Kidney (tissue), 14 donors: Measurements from ENCODE around the gene FOXN3. TPM values are rescaled to one million over a fixed set of nuclear protein-coding genes. Genes with fewer than 3 reads are reported as not detected.

Experiments used
- DNase-seq, 5 donors: peaks; one replicate each; pipeline ENCODE4 v3.0.0-alpha.2; 2013 to 2020
- FAIRE-seq: peaks from 2 replicates; lab custom pipeline; 2012; peaks lifted over from hg19 to GRCh38; lab: Jason Lieb, UNC
- H3K27ac ChIP-seq, 2 donors: one replicate each; pipeline ENCODE4 v1.7.0; 2013; ENCODE audit warnings: low read depth in 2 of 2, low read length in 2 of 2, inconsistent platforms in 1 of 2
- H3K27me3 ChIP-seq: one replicate; pipeline ENCODE4 v1.7.1; 2013; ENCODE audit warnings: low read length, inconsistent platforms; ENCODE audit not compliant: control insufficient read depth, insufficient read depth
- H3K36me3 ChIP-seq, 3 donors: one replicate each; pipeline versions ENCODE4 v1.7.0 to v1.7.1; 2013; ENCODE audit warnings: low read length in 3 of 3, control low read depth in 1 of 3, inconsistent platforms in 1 of 3; ENCODE audit not compliant: insufficient read depth in 3 of 3, control insufficient read depth in 2 of 3
- H3K4me1 ChIP-seq, 3 donors: one replicate each; pipeline versions ENCODE4 v1.7.0 to v1.7.1; 2013; ENCODE audit warnings: low read length in 3 of 3, inconsistent platforms in 1 of 3, low read depth in 1 of 3; ENCODE audit not compliant: control insufficient read depth in 2 of 3, insufficient read depth in 2 of 3
- H3K4me3 ChIP-seq, 3 donors: one replicate each; pipeline versions ENCODE4 v1.7.0 to v1.8.1; 2013; ENCODE audit warnings: low read length in 3 of 3, control low read depth in 1 of 3, inconsistent platforms in 1 of 3
- H3K9ac ChIP-seq, 3 donors: one replicate each; pipeline versions ENCODE4 v1.7.0 to v1.7.1; 2013; ENCODE audit warnings: low read length in 3 of 3, control low read depth in 1 of 3, inconsistent platforms in 1 of 3
- H3K9me3 ChIP-seq, 3 donors: one replicate each; pipeline versions ENCODE4 v1.7.0 to v1.7.1; 2013; ENCODE audit warnings: low read length in 3 of 3, control low read depth in 1 of 3, inconsistent platforms in 1 of 3; ENCODE audit not compliant: control insufficient read depth in 2 of 3, insufficient read depth in 1 of 3
- CTCF ChIP-seq: IDR thresholded peaks from 3 replicates; pipeline ENCODE4 v1.5.1; 2012; ENCODE audit warnings: mild to moderate bottlenecking, moderate library complexity, borderline replicate concordance; ENCODE audit not compliant: insufficient read depth; ENCODE audit errors: extremely low read depth
- intact Hi-C: fragments of 100-400 bp; cut with DNase I; formaldehyde crosslinking; loops from one replicate; pipeline ENCODE4 v1.11.1; 2022
- polyA plus RNA-seq: library from polyadenylated mRNA; stranded (reverse); fragments of 350-450 nt; fragmentation: Illumina TruSeq; extraction: RNeasy Lipid Tissue Mini Kit (QIAGEN cat#74804); gene quantifications from one replicate; pipeline ENCODE4 v1.2.3, GENCODE V29; 2014; ENCODE audit warnings: low read depth, low replicate concordance; ENCODE audit not compliant: insufficient read depth
- total RNA-seq: library from RNA; stranded (reverse); fragmentation: NEBNext Ultra II Directional; extraction: Animal tissue kit (Norgen Biotek cat#: 25700); gene quantifications from one replicate; pipeline ENCODE4 v1.2.1, GENCODE V29; 2021
- donor health status: control.
- donor health status: control.
- donor health status: control.
- donor health status: control.
- donor health status: control.
- donor health status: DM: yes; HTN: yes; CAD: no.
- donor health status: Normal renal cell carcinoma (clear cell type).

The FOXN3 gene
- total and polyA plus RNA-seq, 2 donors from 2014 or later, result 6.4 to 50.1 TPM

- no peak for FAIRE-seq
- Histone ChIP-seq H3K4me1 (no peaks in the 10 kb centered on the region), H3K27me3 (no peaks in the 10 kb centered on the region), H3K9ac (no peak overlapping the region), H3K36me3 (no peaks in the 10 kb centered on the region), H3K9me3 (no peaks in the 10 kb centered on the region), H3K4me3 (no peak overlapping the region), H3K27ac (no peak overlapping the region)
- DNase-seq, result no peak
- no peak for TF ChIP-seq CTCF
- intact Hi-C loops, result no loop called here
Observed at GRCh38 chr14:89125216-89125615, 291.8 kb downstream of the FOXN3 start.

DNA sequence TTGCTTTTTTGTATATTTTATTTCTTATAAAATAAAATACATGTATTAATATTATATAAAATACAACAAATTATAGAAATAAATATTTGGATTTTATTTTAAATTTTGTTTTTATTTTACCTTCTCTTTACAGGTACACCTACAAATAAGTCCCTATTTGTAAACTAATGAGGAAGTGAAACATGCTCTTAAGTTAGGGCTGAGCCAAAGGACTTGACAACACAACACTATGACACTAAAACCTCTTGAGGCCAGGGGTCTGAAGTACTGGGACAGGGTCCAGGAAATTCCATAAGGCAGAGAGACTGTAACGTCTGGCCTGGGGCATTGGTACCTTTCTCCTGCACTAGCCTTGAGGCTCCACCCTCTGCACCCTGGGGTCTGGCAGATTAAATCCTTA lies 293.2 kb downstream of the FOXN3 start:
- Histone ChIP-seq H3K9me3 (no peaks in the 10 kb centered on the region), H3K27me3 (no peaks in the 10 kb centered on the region), H3K4me3 (no peak overlapping the region), H3K27ac (no peak overlapping the region), H3K4me1 (no peaks in the 10 kb centered on the region), H3K36me3 (no peaks in the 10 kb centered on the region), H3K9ac (no peak overlapping the region)
- DNase-seq, result no peak
- intact Hi-C loops, result no loop called here
- no peak for TF ChIP-seq CTCF
- FAIRE-seq, result no peak

GRCh38 chr14:89123215-89123614 lies 293.8 kb downstream of the FOXN3 start:
- intact Hi-C loops, result no loop called here
- TF ChIP-seq CTCF, result no peak
- H3K9me3 ChIP-seq, result no peaks in the 10 kb centered on the region

GRCh38 chr14:89121968-89122620 lies 294.9 kb downstream of the FOXN3 start:
- intact Hi-C loops, result no loop called here
- Histone ChIP-seq H3K27ac (no peak overlapping the region), H3K36me3 (no peaks in the 10 kb centered on the region), H3K4me1 (no peaks in the 10 kb centered on the region), H3K4me3 (no peak overlapping the region), H3K27me3 (no peaks in the 10 kb centered on the region), H3K9me3 (no peaks in the 10 kb centered on the region), H3K9ac (no peak overlapping the region)
- TF ChIP-seq CTCF, result no peak
- DNase-seq, result peak in 4 of 5 donors; percentile 54 to 89 (median 74)
- no peak for FAIRE-seq

More at GRCh38 chr14:89123215-89123614, 293.8 kb downstream of the FOXN3 start:
- DNase-seq, result peak in 1 of 5 donors; percentile 13
- Histone ChIP-seq H3K27me3 (no peaks in the 10 kb centered on the region), H3K36me3 (no peaks in the 10 kb centered on the region), H3K4me3 (no peak overlapping the region), H3K4me1 (no peaks in the 10 kb centered on the region), H3K27ac (no peak overlapping the region), H3K9ac (no peak overlapping the region)
- FAIRE-seq, result no peak
